Mesenteric fat pad (tissue), 1 donor: Measurements from ENCODE around the gene FBLIM1. TPM values are rescaled to one million over a fixed set of nuclear protein-coding genes. Genes with fewer than 3 reads are reported as not detected.

Experiments
- DNase-seq: peaks from one replicate; pipeline ENCODE4 v3.0.0-alpha.2; 2020; ENCODE audit warnings: low spot score
- total RNA-seq: library from RNA; stranded (reverse); fragmentation: NEBNext Ultra II Directional; extraction: Animal tissue kit (Norgen Biotek cat#: 25700); gene quantifications from one replicate; pipeline ENCODE4 v1.2.1, GENCODE V29; 2021
- donor health status: DM: yes; HTN: yes; CAD: no.

FBLIM1 gene
- total RNA-seq, 1 donor from 2014 or later: 34.5 TPM

- DNase-seq: no peak
These were observed 11.2 kb upstream of the FBLIM1 start for GRCh38 chr1:15747378-15747777.

- DNase-seq: no peak
These were observed 10.3 kb upstream of the FBLIM1 start for GRCh38 chr1:15748264-15748663.

- no peak for DNase-seq
These were observed 9.8 kb upstream of the FBLIM1 start for GRCh38 chr1:15748690-15749398.

- no peak for DNase-seq
These were observed 8.9 kb upstream of the FBLIM1 start for GRCh38 chr1:15749399-15750291.

GRCh38 chr1:15750924-15751323 lies 7.7 kb upstream of the FBLIM1 start:
- no peak for DNase-seq

GRCh38 chr1:15751717-15752116 lies 6.9 kb upstream of the FBLIM1 start:
- DNase-seq: no peak

GRCh38 chr1:15753776-15754175 lies 4.8 kb upstream of the FBLIM1 start:
- DNase-seq: no peak

- no peak for DNase-seq
These were observed 3.5 kb upstream of the FBLIM1 start for GRCh38 chr1:15755021-15755645.

GRCh38 chr1:15755646-15756040 lies 3.0 kb upstream of the FBLIM1 start:
- DNase-seq: no peak

GRCh38 chr1:15756143-15757015 lies 2.2 kb upstream of the FBLIM1 start:
- no peak for DNase-seq

- DNase-seq: no peak
These were observed 1.5 kb upstream of the FBLIM1 start for GRCh38 chr1:15757016-15757543.

- DNase-seq: no peak
These were observed 836 bp upstream of the FBLIM1 start for GRCh38 chr1:15757575-15758342.

- DNase-seq: no peak
These were observed 512 bp downstream of the FBLIM1 start for GRCh38 chr1:15758953-15759661.

GRCh38 chr1:15760520-15761211 lies 2.1 kb downstream of the FBLIM1 start:
- no peak for DNase-seq

GRCh38 chr1:15761366-15762128 lies 3.0 kb downstream of the FBLIM1 start:
- DNase-seq: no peak

- DNase-seq: no peak
These were observed 4.0 kb downstream of the FBLIM1 start for GRCh38 chr1:15762546-15762945.

- no peak for DNase-seq
These were observed 5.7 kb downstream of the FBLIM1 start for GRCh38 chr1:15764269-15764764.

- DNase-seq: no peak
These were observed 6.3 kb downstream of the FBLIM1 start for GRCh38 chr1:15764890-15765289.
